A549 (cell line): Measurements from ENCODE around the gene IL11RA. TPM values are rescaled to one million over a fixed set of nuclear protein-coding genes. Genes with fewer than 3 reads are reported as not detected.

ENCODE experiments used
- ATAC-seq, 2 experiments: fragments of 200-7000 bp in 1 of 2; fragments of >200 bp in 1 of 2; cut with Nextera tagmentation in 1 of 2; cut with Tn5 transposase in 1 of 2; 3 replicates each; pipeline versions ENCODE4 v1.8.0 to v1.9.1; 2018 to 2020; ENCODE audit warnings: mild to moderate bottlenecking in 1 of 2, moderate library complexity in 1 of 2
- CTCF ChIA-PET: fragments of 300-600 bp; sonication (Branson Sonifier 250); formaldehyde crosslinking; extraction: SDS; loops from one replicate; lab custom pipeline; 2021; ENCODE audit warnings: antibody characterized with exemption, inconsistent platforms; lab: Yijun Ruan, JAX
- POLR2A ChIA-PET: fragments of 350-600 bp; formaldehyde crosslinking; extraction: SDS; loops from one replicate; lab custom pipeline; 2021; ENCODE audit warnings: antibody characterized with exemption, inconsistent platforms; lab: Yijun Ruan, JAX
- DNase-seq, 2 experiments: peaks; one replicate each; pipeline versions ENCODE4 v3.0.0 to v3.0.0-alpha.2; 2011 to 2016; ENCODE audit warnings: low read depth in 1 of 2, low spot score in 1 of 2
- FAIRE-seq: peaks from 2 replicates; lab custom pipeline; 2011; peaks lifted over from hg19 to GRCh38; lab: Jason Lieb, UNC
- H3K27ac ChIP-seq, 2 experiments: fragments of >200 bp; sonication (Bioruptor Twin); formaldehyde crosslinking; 3 replicates each; pipeline ENCODE4 v1.5.1; 2016 to 2017
- H3K4me1 ChIP-seq: fragments of >200 bp; sonication (Bioruptor Twin); formaldehyde crosslinking; 3 replicates; pipeline ENCODE4 v1.6.1; 2016
- H3K4me2 ChIP-seq: fragments of >200 bp; sonication (Bioruptor Twin); formaldehyde crosslinking; 3 replicates; pipeline ENCODE4 v1.6.1; 2016
- H3K4me3 ChIP-seq: fragments of >200 bp; sonication (Bioruptor Twin); formaldehyde crosslinking; 3 replicates; pipeline ENCODE4 v1.5.1; 2016
- H3K9me3 ChIP-seq: fragments of >200 bp; sonication (Bioruptor Twin); formaldehyde crosslinking; 3 replicates; pipeline ENCODE4 v1.6.1; 2016
- CBX2 ChIP-seq: fragments of 200-600 bp; sonication (generic); IDR thresholded peaks from 2 replicates; pipeline ENCODE4 v1.6.1; 2016; ENCODE audit warnings: low read depth, mild to moderate bottlenecking, borderline replicate concordance
- CBX8 ChIP-seq: fragments of 200-600 bp; sonication (generic); IDR thresholded peaks from 2 replicates; pipeline ENCODE4 v1.6.1; 2016
- CEBPB ChIP-seq, 2 experiments: fragments of >200 bp in 1 of 2; sonication (Bioruptor Twin) in 1 of 2; formaldehyde crosslinking in 1 of 2; IDR thresholded peaks; 2 replicates each; pipeline ENCODE4 v1.6.1; 2012 to 2016
- CHD2 ChIP-seq: fragments of 150-350 bp; IDR thresholded peaks from 2 replicates; pipeline ENCODE4 v1.6.1; 2014; ENCODE audit warnings: low read length; ENCODE audit not compliant: partially characterized antibody
- EHF ChIP-seq: fragments of 250-450 bp; sonication (Bioruptor Pico); IDR thresholded peaks from 2 replicates; pipeline ENCODE4 v1.5.0; 2020; ENCODE audit warnings: mild to moderate bottlenecking
- ESRRA ChIP-seq: fragments of 150-350 bp; IDR thresholded peaks from 2 replicates; pipeline ENCODE4 v1.6.1; 2014; ENCODE audit warnings: mild to moderate bottlenecking, low read length, borderline replicate concordance
- FOXS1 ChIP-seq: fragments of 250-450 bp; sonication (Bioruptor Pico); IDR thresholded peaks from 2 replicates; pipeline ENCODE4 v1.5.0; 2020; ENCODE audit warnings: mild to moderate bottlenecking, moderate library complexity
- GATA3 ChIP-seq: IDR thresholded peaks from 2 replicates; pipeline ENCODE4 v1.6.1; 2012; ENCODE audit warnings: borderline replicate concordance
- HDAC2 ChIP-seq: fragments of 200-600 bp; sonication (generic); IDR thresholded peaks from 2 replicates; pipeline ENCODE4 v1.6.1; 2016
- HES2 ChIP-seq: fragments of >200 bp; sonication (Bioruptor Twin); formaldehyde crosslinking; IDR thresholded peaks from 2 replicates; pipeline ENCODE4 v1.6.1; 2016
- HOXB13 ChIP-seq: fragments of 250-450 bp; sonication (Bioruptor Pico); IDR thresholded peaks from 2 replicates; pipeline ENCODE4 v1.5.0; 2020; ENCODE audit warnings: low read depth, mild to moderate bottlenecking, moderate library complexity
- JUN ChIP-seq, 2 experiments: fragments of >200 bp; sonication (Bioruptor Twin); formaldehyde crosslinking; IDR thresholded peaks; 2 replicates in 1 of 2; 3 replicates in 1 of 2; pipeline ENCODE4 v1.6.1; 2016 to 2017
- JUNB ChIP-seq: fragments of >200 bp; sonication (Bioruptor Twin); formaldehyde crosslinking; IDR thresholded peaks from 2 replicates; pipeline ENCODE4 v1.6.1; 2016
- KDM1A ChIP-seq: fragments of 200-600 bp; sonication (generic); IDR thresholded peaks from 2 replicates; pipeline ENCODE4 v1.6.1; 2016; ENCODE audit warnings: low read depth, mild to moderate bottlenecking
- NFE2L2 ChIP-seq: fragments of 150-350 bp; conservative IDR thresholded peaks from 2 replicates; pipeline ENCODE4 v1.6.1; 2014; ENCODE audit warnings: low read length
- PBX3 ChIP-seq: IDR thresholded peaks from 2 replicates; pipeline ENCODE4 v1.6.1; 2012
- RAD21 ChIP-seq, 2 experiments: fragments of >200 bp in 1 of 2; sonication (Bioruptor Twin) in 1 of 2; formaldehyde crosslinking in 1 of 2; IDR thresholded peaks in 1 of 2; conservative IDR thresholded peaks in 1 of 2; 2 replicates in 1 of 2; 3 replicates in 1 of 2; pipeline ENCODE4 v1.6.1; 2012 to 2018; ENCODE audit warnings: inconsistent platforms in 1 of 2
- RARB ChIP-seq: fragments of 250-450 bp; sonication (Bioruptor Pico); IDR thresholded peaks from 2 replicates; pipeline ENCODE4 v1.8.0; 2021; ENCODE audit warnings: mild to moderate bottlenecking, moderate library complexity
- RFX5 ChIP-seq: fragments of 450-650 bp; IDR thresholded peaks from 2 replicates; pipeline ENCODE4 v1.7.1; 2014; ENCODE audit warnings: antibody characterized with exemption, mild to moderate bottlenecking, moderate library complexity
- TP53 ChIP-seq: fragments of 250-450 bp; sonication (Bioruptor Pico); IDR thresholded peaks from 2 replicates; pipeline ENCODE4 v1.5.0; 2021; ENCODE audit warnings: mild to moderate bottlenecking, moderate library complexity
- ZFP36 ChIP-seq: fragments of 450-650 bp; IDR thresholded peaks from 2 replicates; pipeline ENCODE4 v1.6.1; 2014; ENCODE audit warnings: borderline replicate concordance; ENCODE audit not compliant: partially characterized antibody
- WGBS: methylation state at CpG from one replicate; pipeline ENCODE4 v1.1.6; 2017; ENCODE audit errors: missing lambda C conversion rate; 5-methylcytosine and 5-hydroxymethylcytosine counted together
- polyA plus RNA-seq, 4 experiments: library from polyadenylated mRNA; depleted of rRNA in 3 of 4; stranded (reverse); fragments of >200 nt; fragmentation: RNase III in 1 of 4; extraction: RNeasy Plus Mini Kit Qiagen cat#74134 plus additional on column Dnase treatment in 1 of 4; gene quantifications; 2 replicates in 3 of 4; 3 replicates in 1 of 4; pipeline ENCODE4 v1.2.3, GENCODE V29; 2011 to 2017

The IL11RA gene
- polyA plus RNA-seq, 2 of the 4 experiments (the other 2 are of a cell fraction): 5.6 to 6.8 TPM

DNA sequence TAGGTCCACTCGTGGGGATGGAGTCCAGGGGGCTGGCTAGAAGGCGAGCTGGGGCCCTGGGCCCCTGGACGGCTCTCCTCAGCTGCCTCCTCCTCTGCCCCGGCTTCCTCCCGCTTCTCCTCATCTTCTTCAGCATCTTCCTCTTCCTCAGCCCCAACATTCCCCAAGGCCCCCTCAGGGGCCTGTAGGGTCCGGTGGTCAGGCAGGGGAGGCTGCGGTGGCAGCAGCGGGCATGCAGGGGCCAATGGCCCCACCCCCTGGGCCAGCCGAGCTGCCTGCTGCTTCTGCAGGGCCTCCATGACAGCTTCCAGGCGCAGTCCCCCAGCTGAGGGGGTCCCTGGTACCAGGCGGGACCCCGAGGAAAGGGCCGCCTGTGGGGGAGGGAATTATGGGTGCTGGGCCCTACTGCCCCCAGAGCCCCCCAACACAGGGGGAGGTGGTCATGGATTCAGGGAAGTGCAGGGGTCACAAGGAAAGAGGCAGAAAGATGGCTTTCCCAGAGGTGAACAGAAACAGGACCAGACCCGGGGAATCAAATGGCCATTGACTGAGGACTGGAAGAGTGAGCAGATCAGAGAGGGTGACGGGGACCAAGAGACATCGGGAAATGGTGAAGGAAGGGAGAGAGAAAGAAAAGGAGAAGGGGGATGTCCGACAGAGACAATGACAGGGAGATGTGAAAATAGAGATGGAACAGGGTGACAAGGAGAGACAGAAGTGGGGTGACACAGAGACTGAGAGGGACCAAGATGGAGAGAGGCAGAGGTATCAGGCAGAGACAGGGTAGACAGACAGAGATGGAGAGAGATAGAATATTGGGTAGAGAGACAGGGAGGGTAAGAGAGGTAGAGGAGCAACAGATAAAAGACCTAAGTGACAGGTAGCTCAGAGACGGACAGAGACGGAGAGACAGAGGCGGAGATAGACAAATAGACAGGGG, 24.0 kb upstream of the IL11RA start:
- WGBS: 51% methylated on average over 19 of the region's 20 CpGs
- Histone ChIP-seq H3K4me2 (peak overlapping the region; percentile 95), H3K27ac (no peak overlapping the region), H3K4me3 (peak overlapping the region; percentile 49), H3K9me3 (no peaks in the 10 kb centered on the region), H3K4me1 (peaks cover 13% of the 10 kb centered on the region; the same call in 1 of the 3 replicates)
- ATAC-seq (peak in 1 of 2 experiments; percentile 3; a peak in 1 of 6 replicates), DNase-seq (no peak), FAIRE-seq (no peak)
- no peak for TF ChIP-seq HES2
- no peak for TF ChIP-seq RFX5
- TF ChIP-seq TP53 (CRISPR knock-in tag): no peak
- POLR2A ChIA-PET: no interaction called here
- CTCF ChIA-PET: interaction anchor here (0.7 to 13.3 kb wide), 3 partner anchors 17 to 37 kb away, joined by 3 to 429 read pairs (median 4); partner anchors contain the start of gene RPP25L

GRCh38 chr9:34628656-34629490, 23.1 kb upstream of the IL11RA start, which contains the start of gene ARID3C:
ARID3C (minus strand) TSS chr9:34629066; CDS start chr9:34628014, 1,052 bp downstream.
- H3K4me2 ChIP-seq: peak within 1 kb of the TSS; percentile 95
- no peaks in the 10 kb centered on the region for H3K9me3 ChIP-seq
- CTCF ChIA-PET: interaction anchor here (1.3 to 13.3 kb wide), 5 partner anchors 9 to 81 kb away, joined by 4 to 429 read pairs (median 6); partner anchors contain the start of genes DCTN3, RPP25L and SIGMAR1
- ATAC-seq (peak; percentile 73 to 85), DNase-seq (no peak), FAIRE-seq (no peak)
- H3K4me1 ChIP-seq: peaks cover 13% of the 10 kb centered on the region; the same call in 1 of the 3 replicates
- peak within 1 kb of the TSS; percentile 3 to 61; a peak in 3 of 6 replicates for H3K27ac ChIP-seq
- TF ChIP-seq ESRRA (no peak), FOXS1 (CRISPR knock-in tag) (no peak), CBX8 (no peak)
- 8% methylated on average over 38 of the region's 69 CpGs for WGBS
- H3K4me3 ChIP-seq: peak within 1 kb of the TSS; percentile 49
- POLR2A ChIA-PET: interaction anchor here (1.2 kb wide), 1 partner anchor 8 kb away, joined by 3 read pairs; no protein-coding TSS in a partner anchor

DNA sequence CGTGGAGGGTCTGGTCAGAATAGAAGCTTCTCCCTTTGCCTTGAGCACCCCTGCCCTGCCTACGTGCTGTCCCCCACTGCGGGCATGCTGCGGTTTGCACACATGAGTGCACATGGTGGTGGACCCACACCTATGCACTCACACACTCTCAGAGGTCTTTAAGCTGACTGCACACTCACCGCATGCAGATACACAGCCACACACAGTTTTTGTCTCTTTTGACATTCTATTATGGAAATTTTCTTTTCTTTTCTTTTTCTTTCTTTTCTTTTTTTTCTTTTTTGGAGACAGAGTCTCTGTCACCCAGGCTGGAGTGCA, 22.5 kb upstream of the IL11RA start:
- H3K27ac ChIP-seq: no peak overlapping the region
- H3K4me2 ChIP-seq: peak overlapping the region; percentile 95
- WGBS: 50% methylated on average over 5 of the region's 5 CpGs
- ATAC-seq (peak; percentile 4 to 10; a peak in 3 of 6 replicates), DNase-seq (no peak), FAIRE-seq (no peak)
- POLR2A ChIA-PET: interaction anchor here (1.2 kb wide), 1 partner anchor 8 kb away, joined by 3 read pairs; no protein-coding TSS in a partner anchor
- no peaks in the 10 kb centered on the region for H3K9me3 ChIP-seq
- CTCF ChIA-PET: interaction anchor here (0.7 to 13.3 kb wide), 6 partner anchors 9 to 187 kb away, joined by 3 to 429 read pairs (median 6); partner anchors contain the start of genes DCTN3, RPP25L and SIGMAR1
- H3K4me3 ChIP-seq: peak overlapping the region; percentile 49
- TF ChIP-seq GATA3 (no peak), HDAC2 (no peak), RARB (CRISPR knock-in tag) (no peak), CEBPB (IDR thresholded peaks at IDR 0.05) (no peak), KDM1A (no peak), CBX2 (no peak), EHF (CRISPR knock-in tag) (no peak), RAD21 (conservative IDR thresholded peaks at IDR 0.05 in 1 of 2, IDR thresholded peaks at IDR 0.05 in 1 of 2) (no peak), HOXB13 (CRISPR knock-in tag) (no peak), PBX3 (no peak), NFE2L2 (no peak), ZFP36 (no peak), JUN (IDR thresholded peaks at IDR 0.05) (no peak), CHD2 (no peak), JUNB (no peak)
- H3K4me1 ChIP-seq: peaks cover 13% of the 10 kb centered on the region; the same call in 1 of the 3 replicates
